ENCODE results near the gene RAD54L.

- no peak for TF ChIP-seq CTCF (IDR thresholded peaks at IDR 0.05; ENCODE audit: poor library complexity)
- no peak for TF ChIP-seq EZH2phosphoT487 (IDR thresholded peaks at IDR 0.05; ENCODE audit: low read depth, severe bottlenecking, unreplicated experiment)
Observed at GRCh38 chr1:46199233-46199749, 48.3 kb upstream of the RAD54L start.

All from hepatocyte (in vitro differentiated cells).